ENCODE results near the gene SLC30A2. TPM values are rescaled to one million over a fixed set of nuclear protein-coding genes. Genes with fewer than 3 reads are reported as not detected.

The SLC30A2 gene
- polyA plus RNA-seq, 1 donor (not counting 4 experiments of a cell fraction or from before 2014, with no cell fraction given): not detected

DNA sequence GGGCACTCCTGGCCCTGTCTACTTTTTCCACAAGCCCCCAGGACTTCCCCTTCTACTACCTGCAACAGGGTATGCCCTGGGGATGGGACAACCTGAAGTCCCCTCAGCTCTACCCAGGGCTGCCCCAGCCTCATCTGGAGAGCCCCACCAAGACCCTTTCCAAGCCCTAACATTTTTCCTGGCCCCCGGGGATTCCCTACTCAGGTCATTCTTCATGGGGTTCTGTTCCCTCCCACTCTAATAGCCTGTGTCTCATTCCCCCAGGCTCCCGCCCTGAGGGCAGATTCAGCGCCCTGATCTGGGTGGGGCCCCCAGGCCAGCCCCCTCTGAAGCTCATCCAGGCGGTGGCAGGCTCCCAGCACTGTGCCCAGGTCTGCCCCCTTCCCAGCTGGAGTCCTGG is 14.7 kb downstream of the SLC30A2 start:
- H2AFZ ChIP-seq (ENCODE audit: control insufficient read depth, low read length): no peak overlapping the region
- H3K4me3 ChIP-seq (ENCODE audit: control insufficient read depth in 2 of 3, extremely low read depth in 1 of 3, insufficient read depth in 2 of 3, low read depth in 1 of 3, low read length in 3 of 3): no peak overlapping the region
- no peaks in the 10 kb centered on the region for H3K9me3 ChIP-seq (ENCODE audit: control insufficient read depth, low read depth, low read length)
- TF ChIP-seq CTCF (optimal IDR thresholded peaks at IDR 0.05 in 1 of 3, IDR thresholded peaks at IDR 0.05 in 1 of 3, conservative IDR thresholded peaks at IDR 0.05 in 1 of 3; ENCODE audit: extremely low read depth in 1 of 3, insufficient read depth in 2 of 3, low read length in 3 of 3): no peak
- TF ChIP-seq EZH2 (IDR thresholded peaks at IDR 0.05; ENCODE audit: low read length): no peak
- DNase-seq (ENCODE audit: low read depth, low spot score) (no peak), FAIRE-seq (no peak)
- dilution Hi-C loops (cut with MboI; ENCODE audit: extremely low pct_ligation_motif_present, low sequenced_read_pairs): no loop called here
- no peaks in the 10 kb centered on the region for H3K36me3 ChIP-seq (ENCODE audit: control insufficient read depth in 2 of 2, extremely low read depth in 1 of 2, insufficient read depth in 2 of 2, low read length in 2 of 2)
- H3K79me2 ChIP-seq (ENCODE audit: control insufficient read depth, insufficient read depth, low read length): no peaks in the 10 kb centered on the region
- no peaks in the 10 kb centered on the region for H3K27me3 ChIP-seq (ENCODE audit: control insufficient read depth, extremely low read depth, insufficient read depth, low read length)
- H3K9ac ChIP-seq (ENCODE audit: control insufficient read depth, extremely low read depth, insufficient read depth, low read length): no peak overlapping the region
- no peak overlapping the region for H3K27ac ChIP-seq (ENCODE audit: control insufficient read depth, insufficient read depth, low read length)
- no peaks in the 10 kb centered on the region for H3K9me1 ChIP-seq (ENCODE audit: control insufficient read depth, extremely low read depth, insufficient read depth, low read length)
- H3K4me2 ChIP-seq (ENCODE audit: control insufficient read depth, extremely low read depth, insufficient read depth, low read depth, low read length): no peak overlapping the region
- H3K4me1 ChIP-seq (ENCODE audit: control insufficient read depth, extremely low read depth, insufficient read depth, low read length): peaks cover 7% of the 10 kb centered on the region
- H4K20me1 ChIP-seq (ENCODE audit: control insufficient read depth, extremely low read depth, insufficient read depth, low read length): no peaks in the 10 kb centered on the region

- peak in 2 of 3 experiments; percentile 13 to 24 for TF ChIP-seq CTCF (optimal IDR thresholded peaks at IDR 0.05 in 1 of 3, IDR thresholded peaks at IDR 0.05 in 1 of 3, conservative IDR thresholded peaks at IDR 0.05 in 1 of 3; ENCODE audit: extremely low read depth in 1 of 3, insufficient read depth in 2 of 3, low read length in 3 of 3)
- no peak for TF ChIP-seq EZH2 (IDR thresholded peaks at IDR 0.05; ENCODE audit: low read length)
- Histone ChIP-seq H3K9ac (ENCODE audit: control insufficient read depth, extremely low read depth, insufficient read depth, low read length) (no peak overlapping the region), H3K9me3 (ENCODE audit: control insufficient read depth, low read depth, low read length) (no peaks in the 10 kb centered on the region), H3K36me3 (ENCODE audit: control insufficient read depth in 2 of 2, extremely low read depth in 1 of 2, insufficient read depth in 2 of 2, low read length in 2 of 2) (no peaks in the 10 kb centered on the region), H4K20me1 (ENCODE audit: control insufficient read depth, extremely low read depth, insufficient read depth, low read length) (no peaks in the 10 kb centered on the region), H3K27me3 (ENCODE audit: control insufficient read depth, extremely low read depth, insufficient read depth, low read length) (no peaks in the 10 kb centered on the region), H3K4me2 (ENCODE audit: control insufficient read depth, extremely low read depth, insufficient read depth, low read depth, low read length) (no peak overlapping the region), H3K4me1 (ENCODE audit: control insufficient read depth, extremely low read depth, insufficient read depth, low read length) (peaks cover 4% of the 10 kb centered on the region), H3K9me1 (ENCODE audit: control insufficient read depth, extremely low read depth, insufficient read depth, low read length) (no peaks in the 10 kb centered on the region), H3K79me2 (ENCODE audit: control insufficient read depth, insufficient read depth, low read length) (no peaks in the 10 kb centered on the region), H3K4me3 (ENCODE audit: control insufficient read depth in 2 of 3, extremely low read depth in 1 of 3, insufficient read depth in 2 of 3, low read depth in 1 of 3, low read length in 3 of 3) (no peak overlapping the region), H2AFZ (ENCODE audit: control insufficient read depth, low read length) (no peak overlapping the region), H3K27ac (ENCODE audit: control insufficient read depth, insufficient read depth, low read length) (no peak overlapping the region)
- DNase-seq (ENCODE audit: low read depth, low spot score): no peak
- dilution Hi-C loops (cut with MboI; ENCODE audit: extremely low pct_ligation_motif_present, low sequenced_read_pairs): no loop called here
- no peak for FAIRE-seq
Observed at GRCh38 chr1:26029864-26030481, 15.9 kb downstream of the SLC30A2 start.

All from keratinocyte (primary cell).